Astrocyte (in vitro differentiated cells and primary cell): ENCODE results near the gene CPOX. TPM values are rescaled to one million over a fixed set of nuclear protein-coding genes. Genes with fewer than 3 reads are reported as not detected.

Experiments used
- DNase-seq: peaks from one replicate; pipeline ENCODE4 v3.0.0-alpha.2; 2010; ENCODE audit warnings: low read depth
- FAIRE-seq: peaks from 2 replicates; lab custom pipeline; 2011; peaks lifted over from hg19 to GRCh38; lab: Jason Lieb, UNC
- H2AFZ ChIP-seq: 2 replicates; pipeline ENCODE4 v1.6.0; 2012; ENCODE audit warnings: low read depth, low read length, inconsistent platforms
- H3K27ac ChIP-seq: 2 replicates; pipeline ENCODE4 v1.5.1; 2011; ENCODE audit warnings: low read depth, low read length, inconsistent platforms
- H3K27me3 ChIP-seq: 2 replicates; pipeline ENCODE4 v1.6.0; 2011; ENCODE audit warnings: low read length, inconsistent platforms; ENCODE audit not compliant: insufficient read depth
- H3K36me3 ChIP-seq: 2 replicates; pipeline ENCODE4 v1.5.1; 2011; ENCODE audit warnings: low read length, inconsistent platforms; ENCODE audit not compliant: insufficient read depth
- H3K4me1 ChIP-seq: 2 replicates; pipeline ENCODE4 v1.5.1; 2011; ENCODE audit warnings: low read length, inconsistent platforms; ENCODE audit not compliant: insufficient read depth
- H3K4me2 ChIP-seq: 2 replicates; pipeline ENCODE4 v1.6.0; 2012; ENCODE audit warnings: low read length, inconsistent platforms
- H3K4me3 ChIP-seq: 2 replicates; pipeline ENCODE4 v1.5.1; 2011; ENCODE audit warnings: low read depth, mild to moderate bottlenecking, low read length, inconsistent platforms; ENCODE audit not compliant: insufficient read depth
- H3K79me2 ChIP-seq: 2 replicates; pipeline ENCODE4 v1.6.0; 2012; ENCODE audit warnings: mild to moderate bottlenecking, low read length, inconsistent platforms; ENCODE audit not compliant: insufficient read depth
- H3K9ac ChIP-seq: 2 replicates; pipeline ENCODE4 v1.6.0; 2012; ENCODE audit warnings: mild to moderate bottlenecking, low read length, inconsistent platforms
- H3K9me3 ChIP-seq: 2 replicates; pipeline ENCODE4 v1.5.1; 2012; ENCODE audit warnings: low read depth, mild to moderate bottlenecking, low read length, inconsistent platforms; ENCODE audit not compliant: insufficient read depth
- H4K20me1 ChIP-seq: 2 replicates; pipeline ENCODE4 v1.6.0; 2012; ENCODE audit warnings: low read length, inconsistent platforms; ENCODE audit not compliant: insufficient read depth
- H3K27ac Mint-ChIP-seq: one replicate; pipeline ENCODE4 v1.8.0; 2021; ENCODE audit warnings: mild to moderate bottlenecking, mixed read lengths; ENCODE audit not compliant: unreplicated experiment
- H3K27me3 Mint-ChIP-seq: one replicate; pipeline ENCODE4 v1.8.0; 2021; ENCODE audit warnings: low read depth, mixed read lengths; ENCODE audit not compliant: unreplicated experiment
- H3K36me3 Mint-ChIP-seq: one replicate; pipeline ENCODE4 v1.8.0; 2021; ENCODE audit warnings: low read depth, mixed read lengths; ENCODE audit not compliant: unreplicated experiment
- H3K4me1 Mint-ChIP-seq: one replicate; pipeline ENCODE4 v1.8.0; 2021; ENCODE audit warnings: low read depth, mixed read lengths; ENCODE audit not compliant: unreplicated experiment
- H3K4me3 Mint-ChIP-seq: one replicate; pipeline ENCODE4 v1.8.0; 2021; ENCODE audit warnings: mild to moderate bottlenecking, moderate library complexity, mixed read lengths; ENCODE audit not compliant: unreplicated experiment
- H3K9me3 Mint-ChIP-seq: one replicate; pipeline ENCODE4 v1.8.0; 2021; ENCODE audit warnings: mild to moderate bottlenecking, mixed read lengths; ENCODE audit not compliant: unreplicated experiment
- EZH2 ChIP-seq: IDR thresholded peaks from 2 replicates; pipeline ENCODE4 v1.6.1; 2012; ENCODE audit warnings: mild to moderate bottlenecking, low read length, inconsistent platforms; ENCODE audit not compliant: insufficient read depth
- total RNA-seq: library from RNA; stranded (reverse); gene quantifications from 2 replicates; pipeline ENCODE4 v1.2.1, GENCODE V29; 2021
- TF ChIP-seq, protein P1 (sequence below): IDR thresholded peaks from 2 replicates; pipeline ENCODE4 v1.5.1; 2011; ENCODE audit warnings: low read depth, mild to moderate bottlenecking, inconsistent platforms, low read length, moderate library complexity; ENCODE audit not compliant: insufficient read depth

Gene CPOX
- total RNA-seq, 1 donor from 2014 or later, result 23.7 TPM

DNA sequence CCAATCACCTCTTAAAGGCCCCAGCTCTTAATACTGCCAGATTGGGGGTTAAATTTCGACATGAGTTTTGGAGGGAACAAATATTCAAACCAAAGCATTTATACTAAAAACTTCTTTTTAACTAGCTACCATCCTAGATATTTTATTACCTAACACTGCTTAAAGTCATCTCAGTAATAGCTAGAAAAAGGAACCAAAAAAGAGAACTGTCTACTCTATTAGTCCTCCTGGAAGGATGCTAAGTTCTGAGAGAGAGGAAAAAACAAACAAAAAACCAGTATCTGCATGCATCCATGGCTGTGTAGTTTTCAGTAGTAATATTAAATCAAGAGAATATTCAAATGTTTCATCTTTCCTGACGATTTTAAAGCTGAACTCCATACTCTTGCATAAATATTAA, 5.8 kb downstream of the CPOX start:
- no peaks in the 10 kb centered on the region for H3K9me3 ChIP-seq
- DNase-seq, result no peak
- H3K9ac ChIP-seq, result no peak overlapping the region
- TF ChIP-seq, protein P1, sequence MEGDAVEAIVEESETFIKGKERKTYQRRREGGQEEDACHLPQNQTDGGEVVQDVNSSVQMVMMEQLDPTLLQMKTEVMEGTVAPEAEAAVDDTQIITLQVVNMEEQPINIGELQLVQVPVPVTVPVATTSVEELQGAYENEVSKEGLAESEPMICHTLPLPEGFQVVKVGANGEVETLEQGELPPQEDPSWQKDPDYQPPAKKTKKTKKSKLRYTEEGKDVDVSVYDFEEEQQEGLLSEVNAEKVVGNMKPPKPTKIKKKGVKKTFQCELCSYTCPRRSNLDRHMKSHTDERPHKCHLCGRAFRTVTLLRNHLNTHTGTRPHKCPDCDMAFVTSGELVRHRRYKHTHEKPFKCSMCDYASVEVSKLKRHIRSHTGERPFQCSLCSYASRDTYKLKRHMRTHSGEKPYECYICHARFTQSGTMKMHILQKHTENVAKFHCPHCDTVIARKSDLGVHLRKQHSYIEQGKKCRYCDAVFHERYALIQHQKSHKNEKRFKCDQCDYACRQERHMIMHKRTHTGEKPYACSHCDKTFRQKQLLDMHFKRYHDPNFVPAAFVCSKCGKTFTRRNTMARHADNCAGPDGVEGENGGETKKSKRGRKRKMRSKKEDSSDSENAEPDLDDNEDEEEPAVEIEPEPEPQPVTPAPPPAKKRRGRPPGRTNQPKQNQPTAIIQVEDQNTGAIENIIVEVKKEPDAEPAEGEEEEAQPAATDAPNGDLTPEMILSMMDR, result no peak
- TF ChIP-seq EZH2, result no peak
- peaks cover 7% of the 10 kb centered on the region for H4K20me1 ChIP-seq
- no peak overlapping the region for H3K4me2 ChIP-seq
- H3K9me3 Mint-ChIP-seq, result no peaks in the 10 kb centered on the region
- no peak overlapping the region for H3K4me3 Mint-ChIP-seq
- H3K36me3 Mint-ChIP-seq, result peaks cover 8% of the 10 kb centered on the region
- H3K27me3 ChIP-seq, result no peaks in the 10 kb centered on the region
- H3K36me3 ChIP-seq, result peaks cover 6% of the 10 kb centered on the region
- H3K4me1 ChIP-seq, result peaks cover 7% of the 10 kb centered on the region
- peaks cover 28% of the 10 kb centered on the region for H3K4me1 Mint-ChIP-seq
- no peak for FAIRE-seq
- H3K27ac Mint-ChIP-seq, result no peak overlapping the region
- H2AFZ ChIP-seq, result no peak overlapping the region
- no peak overlapping the region for H3K4me3 ChIP-seq
- peaks cover 10% of the 10 kb centered on the region for H3K79me2 ChIP-seq
- no peaks in the 10 kb centered on the region for H3K27me3 Mint-ChIP-seq
- no peak overlapping the region for H3K27ac ChIP-seq

DNA sequence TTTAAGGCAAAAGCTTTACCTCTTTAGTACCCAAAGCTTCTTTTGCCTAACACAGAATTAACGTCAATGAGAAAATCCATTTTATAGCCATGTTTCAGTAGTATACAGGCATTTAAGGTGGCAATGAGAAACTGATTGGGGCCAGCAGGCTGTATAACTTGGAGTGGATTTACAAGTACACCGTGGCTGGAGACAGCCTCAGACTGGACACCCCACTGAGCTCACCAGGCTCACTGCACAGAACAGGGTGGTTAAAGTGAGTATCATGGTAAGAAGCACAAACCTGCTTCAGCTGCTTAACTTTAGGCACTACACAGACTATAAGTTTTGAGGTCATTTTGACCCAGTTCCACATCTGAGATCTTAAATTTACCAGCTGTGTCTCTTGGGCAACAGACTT, 8.9 kb downstream of the CPOX start:
- H3K9me3 Mint-ChIP-seq, result no peaks in the 10 kb centered on the region

DNA sequence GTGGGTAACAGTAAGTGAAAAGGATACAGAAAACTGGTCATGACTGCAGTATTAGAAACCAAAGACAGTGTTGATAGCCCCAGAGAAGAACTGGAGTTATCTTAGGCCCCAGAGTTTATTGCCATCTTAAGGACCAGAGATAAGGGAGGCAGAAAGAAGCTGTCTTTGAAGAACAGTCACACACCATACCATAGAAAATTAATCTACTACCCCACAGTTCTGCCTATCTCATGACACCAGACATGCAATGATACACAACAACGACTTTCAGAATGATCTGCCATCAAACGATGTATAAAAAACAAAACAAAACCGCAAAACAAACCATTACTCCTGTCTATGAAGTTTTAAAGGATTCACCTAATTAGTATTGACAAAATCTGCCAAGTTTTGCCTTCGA, 9.6 kb downstream of the CPOX start:
- peaks cover 10% of the 10 kb centered on the region for H3K36me3 Mint-ChIP-seq

More for the DNA sequence above, 8.9 kb downstream of the CPOX start:
- peaks cover 22% of the 10 kb centered on the region for H3K4me1 Mint-ChIP-seq
- H3K4me3 Mint-ChIP-seq, result no peak overlapping the region
- H3K79me2 ChIP-seq, result peaks cover 3% of the 10 kb centered on the region
- DNase-seq, result no peak
- no peaks in the 10 kb centered on the region for H3K9me3 ChIP-seq
- H3K27ac Mint-ChIP-seq, result peak overlapping the region; percentile 23
- no peaks in the 10 kb centered on the region for H3K27me3 ChIP-seq
- FAIRE-seq, result no peak
- no peak overlapping the region for H3K9ac ChIP-seq
- H3K36me3 ChIP-seq, result peaks cover 11% of the 10 kb centered on the region
- no peak overlapping the region for H3K4me2 ChIP-seq
- TF ChIP-seq EZH2, result no peak
- TF ChIP-seq, protein P1, result no peak
- peaks cover 7% of the 10 kb centered on the region for H3K4me1 ChIP-seq
- H4K20me1 ChIP-seq, result no peaks in the 10 kb centered on the region
- no peak overlapping the region for H2AFZ ChIP-seq
- H3K36me3 Mint-ChIP-seq, result peaks cover 10% of the 10 kb centered on the region
- H3K27me3 Mint-ChIP-seq, result no peaks in the 10 kb centered on the region
- H3K27ac ChIP-seq, result no peak overlapping the region
- no peak overlapping the region for H3K4me3 ChIP-seq

More for the DNA sequence above, 9.6 kb downstream of the CPOX start:
- Histone ChIP-seq H3K9ac (no peak overlapping the region), H3K4me1 (peaks cover 7% of the 10 kb centered on the region), H3K4me2 (no peak overlapping the region), H3K27me3 (no peaks in the 10 kb centered on the region), H3K9me3 (no peaks in the 10 kb centered on the region), H2AFZ (no peak overlapping the region), H4K20me1 (no peaks in the 10 kb centered on the region), H3K36me3 (peaks cover 7% of the 10 kb centered on the region), H3K4me3 (no peak overlapping the region), H3K27ac (no peak overlapping the region), H3K79me2 (peaks cover 3% of the 10 kb centered on the region)
- TF ChIP-seq, protein P1, result no peak
- no peak for TF ChIP-seq EZH2
- DNase-seq (no peak), FAIRE-seq (no peak)
- Mint-ChIP-seq H3K27me3 (no peaks in the 10 kb centered on the region), H3K4me1 (peaks cover 17% of the 10 kb centered on the region), H3K4me3 (no peak overlapping the region), H3K9me3 (no peaks in the 10 kb centered on the region), H3K27ac (peak overlapping the region; percentile 2)
